Prostate gland (tissue), 2 donors: ENCODE measurements around the gene PPP1R11. TPM values are rescaled to one million over a fixed set of nuclear protein-coding genes. Genes with fewer than 3 reads are reported as not detected.

ENCODE experiments used
- DNase-seq: peaks from one replicate; pipeline ENCODE4 v3.0.0-alpha.2; 2019; ENCODE audit warnings: low spot score
- H3K27ac ChIP-seq, 2 donors: fragments of 200-600 bp; sonication (generic); 2 replicates each; pipeline ENCODE4 v1.5.1; 2017 to 2019
- H3K27me3 ChIP-seq: fragments of 200-600 bp; sonication (generic); replicated peaks from 2 replicates; pipeline ENCODE4 v1.5.1; 2019; ENCODE audit not compliant: insufficient read depth
- H3K36me3 ChIP-seq, 2 donors: fragments of 200-600 bp; sonication (generic); 1 replicate in 1 of 2; 2 replicates in 1 of 2; pipeline versions ENCODE4 v1.5.1 to v1.8.1; 2017 to 2019
- H3K4me1 ChIP-seq: fragments of 200-600 bp; sonication (generic); replicated peaks from 2 replicates; pipeline ENCODE4 v1.5.1; 2019
- H3K4me3 ChIP-seq, 2 donors: fragments of 200-600 bp; sonication (generic); 2 replicates each; pipeline ENCODE4 v1.5.1; 2017 to 2019
- H3K9me3 ChIP-seq: fragments of 200-600 bp; sonication (generic); 2 replicates; pipeline ENCODE4 v1.5.1; 2017
- POLR2A ChIP-seq: fragments of 450-650 bp; IDR thresholded peaks from one replicate; pipeline ENCODE4 v1.6.1; 2016; ENCODE audit warnings: antibody characterized with exemption, mild to moderate bottlenecking
- POLR2AphosphoS5 ChIP-seq: sonication (generic); formaldehyde crosslinking; IDR thresholded peaks from one replicate; pipeline ENCODE4 v1.6.1; 2017; ENCODE audit warnings: antibody characterized with exemption
- WGBS: methylation state at CpG from one replicate; pipeline ENCODE4 v1.1.5; 2018; 5-methylcytosine and 5-hydroxymethylcytosine counted together
- intact Hi-C: fragments of 100-400 bp; cut with DNase I; formaldehyde crosslinking; loops from one replicate; pipeline ENCODE4 v1.14.2; 2022
- total RNA-seq, 2 donors: library from RNA; depleted of rRNA; stranded (reverse); fragments of >200 nt; gene quantifications; one replicate each; pipeline ENCODE4 v1.1.0, GENCODE V29; 2016
- TF ChIP-seq, protein P1 (sequence below), 4 experiments: fragments of 200-600 bp in 2 of 4; fragments of 450-650 bp in 2 of 4; sonication (generic) in 2 of 4; IDR thresholded peaks; 1 replicate in 3 of 4; 2 replicates in 1 of 4; pipeline ENCODE4 v1.5.1; 2016 to 2019; ENCODE audit warnings: antibody characterized with exemption in 4 of 4, mild to moderate bottlenecking in 2 of 4, moderate library complexity in 2 of 4

PPP1R11 gene
- total RNA-seq, 2 donors from 2014 or later = 49.7 to 59.3 TPM

GRCh38 chr6:30092852-30093543, 26.0 kb downstream of the PPP1R11 start:
- Histone ChIP-seq H3K36me3 (no peaks in the 10 kb centered on the region), H3K27me3 (no peaks in the 10 kb centered on the region), H3K4me1 (peaks cover 3% of the 10 kb centered on the region), H3K27ac (no peak overlapping the region), H3K9me3 (no peaks in the 10 kb centered on the region), H3K4me3 (no peak overlapping the region)
- DNase-seq = no peak
- WGBS = 89% methylated on average over 5 of the region's 6 CpGs
- TF ChIP-seq POLR2A = no peak
- no peak for TF ChIP-seq POLR2AphosphoS5
- TF ChIP-seq, protein P1, sequence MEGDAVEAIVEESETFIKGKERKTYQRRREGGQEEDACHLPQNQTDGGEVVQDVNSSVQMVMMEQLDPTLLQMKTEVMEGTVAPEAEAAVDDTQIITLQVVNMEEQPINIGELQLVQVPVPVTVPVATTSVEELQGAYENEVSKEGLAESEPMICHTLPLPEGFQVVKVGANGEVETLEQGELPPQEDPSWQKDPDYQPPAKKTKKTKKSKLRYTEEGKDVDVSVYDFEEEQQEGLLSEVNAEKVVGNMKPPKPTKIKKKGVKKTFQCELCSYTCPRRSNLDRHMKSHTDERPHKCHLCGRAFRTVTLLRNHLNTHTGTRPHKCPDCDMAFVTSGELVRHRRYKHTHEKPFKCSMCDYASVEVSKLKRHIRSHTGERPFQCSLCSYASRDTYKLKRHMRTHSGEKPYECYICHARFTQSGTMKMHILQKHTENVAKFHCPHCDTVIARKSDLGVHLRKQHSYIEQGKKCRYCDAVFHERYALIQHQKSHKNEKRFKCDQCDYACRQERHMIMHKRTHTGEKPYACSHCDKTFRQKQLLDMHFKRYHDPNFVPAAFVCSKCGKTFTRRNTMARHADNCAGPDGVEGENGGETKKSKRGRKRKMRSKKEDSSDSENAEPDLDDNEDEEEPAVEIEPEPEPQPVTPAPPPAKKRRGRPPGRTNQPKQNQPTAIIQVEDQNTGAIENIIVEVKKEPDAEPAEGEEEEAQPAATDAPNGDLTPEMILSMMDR (IDR thresholded peaks at IDR 0.05) = no peak
- intact Hi-C loops = no loop called here

- DNase-seq = no peak
- intact Hi-C loops = no loop called here
- Histone ChIP-seq H3K4me3 (no peak overlapping the region), H3K4me1 (peaks cover 3% of the 10 kb centered on the region), H3K36me3 (no peaks in the 10 kb centered on the region), H3K9me3 (no peaks in the 10 kb centered on the region), H3K27me3 (no peaks in the 10 kb centered on the region), H3K27ac (no peak overlapping the region)
- TF ChIP-seq, protein P1 (IDR thresholded peaks at IDR 0.05) = no peak
- TF ChIP-seq POLR2AphosphoS5 (no peak), POLR2A (no peak)
- WGBS = 70% methylated on average over 4 of the region's 5 CpGs
Measured at GRCh38 chr6:30093951-30094661, 27.1 kb downstream of the PPP1R11 start.

GRCh38 chr6:30096829-30097228, 29.8 kb downstream of the PPP1R11 start:
- no peak for DNase-seq
- H3K4me3 ChIP-seq = no peak overlapping the region
- no peak for TF ChIP-seq POLR2AphosphoS5
- 13% methylated on average over 1 of the region's 1 CpG for WGBS
- intact Hi-C loops = no loop called here
- no peaks in the 10 kb centered on the region for H3K9me3 ChIP-seq
- no peaks in the 10 kb centered on the region for H3K36me3 ChIP-seq
- no peak overlapping the region for H3K27ac ChIP-seq
- no peaks in the 10 kb centered on the region for H3K27me3 ChIP-seq
- peaks cover 6% of the 10 kb centered on the region for H3K4me1 ChIP-seq

- intact Hi-C loops = no loop called here
- DNase-seq = no peak
- H3K4me3 ChIP-seq = no peak overlapping the region
- H3K27ac ChIP-seq = no peak overlapping the region
- TF ChIP-seq POLR2A (no peak), POLR2AphosphoS5 (no peak)
- TF ChIP-seq, protein P1 (IDR thresholded peaks at IDR 0.05) = no peak
- H3K36me3 ChIP-seq = no peaks in the 10 kb centered on the region
- H3K4me1 ChIP-seq = peaks cover 15% of the 10 kb centered on the region
- WGBS = 70% methylated on average over 4 of the region's 4 CpGs
- no peaks in the 10 kb centered on the region for H3K27me3 ChIP-seq
- no peaks in the 10 kb centered on the region for H3K9me3 ChIP-seq
Measured at GRCh38 chr6:30097902-30098768, 31.1 kb downstream of the PPP1R11 start.

DNA sequence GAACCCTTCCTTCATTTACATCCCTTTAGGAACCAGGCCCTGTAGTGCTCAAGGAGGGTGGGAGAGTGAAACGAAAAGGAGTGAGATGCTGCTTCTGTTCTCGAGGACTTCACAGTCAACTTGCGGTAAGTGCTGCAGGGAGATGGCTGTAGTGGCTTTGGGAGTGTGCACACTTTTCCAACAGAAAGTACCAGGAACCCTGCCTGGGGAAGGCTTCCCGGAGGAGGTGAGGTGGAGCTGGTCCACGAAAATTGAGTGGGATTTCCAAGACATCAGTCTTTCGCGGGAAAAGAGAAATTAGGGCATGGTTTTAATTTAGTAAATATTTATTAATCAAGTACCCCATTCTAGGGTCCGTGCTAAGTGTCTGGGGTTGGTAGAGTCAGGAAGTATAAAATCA, 33.2 kb downstream of the PPP1R11 start:
- Histone ChIP-seq H3K4me1 (peaks cover 19% of the 10 kb centered on the region), H3K4me3 (peak overlapping the region in 1 of 2 donors; percentile 19), H3K36me3 (no peaks in the 10 kb centered on the region), H3K9me3 (no peaks in the 10 kb centered on the region), H3K27ac (peak overlapping the region in 1 of 2 donors; percentile 21), H3K27me3 (no peaks in the 10 kb centered on the region)
- TF ChIP-seq, protein P1 (IDR thresholded peaks at IDR 0.05) = no peak
- TF ChIP-seq POLR2AphosphoS5 (no peak), POLR2A (no peak)
- intact Hi-C loops = no loop called here
- WGBS = 42% methylated on average over 8 of the region's 8 CpGs
- no peak for DNase-seq
